KMS-11 (cell line): ENCODE results near the gene TAF1C.

ENCODE experiments used
- H2AFZ ChIP-seq: fragments of 200-600 bp; sonication (generic); 2 replicates; pipeline ENCODE4 v1.6.1; 2016; ENCODE audit warnings: antibody characterized with exemption, mixed run types, low read depth
- H3K27ac ChIP-seq: fragments of 200-600 bp; sonication (generic); 2 replicates; pipeline ENCODE4 v1.6.1; 2016; ENCODE audit warnings: mild to moderate bottlenecking, mixed run types
- H3K27me3 ChIP-seq: fragments of 200-600 bp; sonication (generic); 2 replicates; pipeline ENCODE4 v1.6.1; 2017; ENCODE audit warnings: mild to moderate bottlenecking, low read depth, mixed run types, moderate library complexity; ENCODE audit not compliant: insufficient read depth
- H3K36me3 ChIP-seq: fragments of 200-600 bp; sonication (generic); 2 replicates; pipeline ENCODE4 v1.6.1; 2017; ENCODE audit warnings: mild to moderate bottlenecking, mixed run types; ENCODE audit not compliant: insufficient read depth
- H3K4me1 ChIP-seq: fragments of 200-600 bp; sonication (generic); 2 replicates; pipeline ENCODE4 v1.6.1; 2016; ENCODE audit warnings: mild to moderate bottlenecking, low read depth, mixed run types; ENCODE audit not compliant: poor library complexity, severe bottlenecking
- H3K4me2 ChIP-seq: fragments of 200-600 bp; sonication (generic); 2 replicates; pipeline ENCODE4 v1.7.0; 2016; ENCODE audit warnings: mild to moderate bottlenecking, mixed run types
- H3K4me3 ChIP-seq: fragments of 200-600 bp; sonication (generic); IDR thresholded peaks from 2 replicates; pipeline ENCODE4 v1.6.1; 2017; ENCODE audit warnings: low read depth, low read length, mixed read lengths; ENCODE audit not compliant: insufficient read depth
- H3K79me2 ChIP-seq: fragments of 200-600 bp; sonication (generic); 2 replicates; pipeline ENCODE4 v1.6.1; 2016; ENCODE audit warnings: low read depth, mixed run types; ENCODE audit not compliant: insufficient read depth
- H3K9ac ChIP-seq: fragments of 200-600 bp; sonication (generic); 2 replicates; pipeline ENCODE4 v1.6.1; 2016; ENCODE audit warnings: mild to moderate bottlenecking, mixed run types
- H4K20me1 ChIP-seq: fragments of 200-600 bp; sonication (generic); 2 replicates; pipeline ENCODE4 v1.6.1; 2016; ENCODE audit warnings: mild to moderate bottlenecking, mixed run types; ENCODE audit not compliant: insufficient read depth
- TF ChIP-seq, protein P1 (sequence below): fragments of 200-600 bp; sonication (generic); conservative IDR thresholded peaks from 2 replicates; pipeline ENCODE4 v1.6.1; 2017; ENCODE audit warnings: low read depth, mild to moderate bottlenecking, antibody characterized with exemption, low read length, moderate library complexity, mixed read lengths

TAF1C gene

DNA sequence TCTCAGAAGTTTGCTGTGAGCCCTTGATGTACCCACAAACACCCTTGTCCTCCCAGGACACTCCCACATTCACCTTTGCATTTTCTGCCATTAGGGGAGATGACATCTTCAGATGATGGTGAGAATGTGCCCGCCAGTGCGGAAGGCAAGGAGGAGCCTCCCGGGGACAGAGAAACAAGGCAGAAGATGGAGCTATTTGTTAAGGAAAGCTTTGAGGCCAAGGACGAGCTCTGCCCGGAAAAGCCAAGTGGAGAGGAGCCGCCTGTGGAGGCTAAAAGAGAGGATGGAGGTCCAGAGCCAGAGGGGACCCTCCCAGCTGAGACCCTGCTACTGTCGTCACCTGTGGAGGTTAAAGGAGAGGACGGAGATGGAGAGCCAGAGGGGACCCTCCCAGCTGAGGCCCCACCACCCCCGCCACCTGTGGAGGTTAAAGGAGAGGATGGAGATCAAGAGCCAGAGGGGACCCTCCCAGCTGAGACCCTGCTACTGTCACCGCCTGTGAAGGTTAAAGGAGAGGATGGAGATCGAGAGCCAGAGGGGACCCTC is 17.0 kb downstream of the TAF1C start:
- H2AFZ ChIP-seq = no peak overlapping the region

DNA sequence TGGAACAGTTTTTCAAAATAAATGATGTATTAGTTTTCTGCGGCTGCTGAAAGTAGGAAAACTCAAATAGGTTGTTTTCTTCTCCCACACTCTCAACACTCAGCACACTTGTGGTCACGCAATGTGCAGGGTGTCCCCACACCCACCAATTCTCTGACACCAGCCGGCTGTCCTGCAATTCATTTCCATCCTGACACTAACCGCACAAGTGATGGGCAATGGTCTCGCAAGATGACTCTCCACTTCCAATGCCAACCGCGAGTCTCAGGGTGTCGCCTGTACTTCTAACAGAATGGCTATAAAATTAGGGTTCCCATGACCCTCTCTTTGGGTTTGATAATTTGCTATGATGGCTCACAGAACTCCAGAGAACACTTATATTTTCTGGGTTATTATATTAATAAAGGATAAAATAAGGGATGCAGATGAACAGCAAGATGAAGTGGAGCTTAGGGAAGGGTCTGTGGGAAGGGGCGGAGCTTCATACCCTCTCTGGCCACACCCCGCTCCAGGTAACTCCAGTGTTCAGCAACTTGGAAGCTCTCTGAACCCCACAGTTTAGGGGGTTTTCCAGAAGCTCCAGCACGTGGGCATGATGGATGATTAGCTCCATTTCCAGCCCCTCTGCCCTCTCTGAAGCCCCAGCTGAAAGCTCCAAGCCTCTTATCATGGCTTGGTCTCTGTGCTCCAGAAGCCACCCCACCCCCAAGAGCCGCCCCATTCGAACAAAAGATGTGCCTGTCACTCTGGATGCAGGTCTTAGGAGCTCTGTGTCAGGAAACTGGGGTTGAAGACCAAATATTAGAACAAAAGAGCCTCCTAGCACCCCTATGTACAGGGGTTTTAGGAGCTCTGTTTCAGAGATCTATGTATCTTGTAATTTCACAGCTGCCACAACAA is 19.8 kb downstream of the TAF1C start:
- Histone ChIP-seq H3K4me3 (no peak overlapping the region), H3K36me3 (no peaks in the 10 kb centered on the region), H3K79me2 (no peaks in the 10 kb centered on the region), H2AFZ (no peak overlapping the region), H4K20me1 (no peaks in the 10 kb centered on the region), H3K4me2 (no peak overlapping the region), H3K27ac (no peak overlapping the region), H3K27me3 (no peaks in the 10 kb centered on the region; the same call in 1 of the 2 replicates), H3K4me1 (no peaks in the 10 kb centered on the region), H3K9ac (no peak overlapping the region)
- TF ChIP-seq, protein P1, sequence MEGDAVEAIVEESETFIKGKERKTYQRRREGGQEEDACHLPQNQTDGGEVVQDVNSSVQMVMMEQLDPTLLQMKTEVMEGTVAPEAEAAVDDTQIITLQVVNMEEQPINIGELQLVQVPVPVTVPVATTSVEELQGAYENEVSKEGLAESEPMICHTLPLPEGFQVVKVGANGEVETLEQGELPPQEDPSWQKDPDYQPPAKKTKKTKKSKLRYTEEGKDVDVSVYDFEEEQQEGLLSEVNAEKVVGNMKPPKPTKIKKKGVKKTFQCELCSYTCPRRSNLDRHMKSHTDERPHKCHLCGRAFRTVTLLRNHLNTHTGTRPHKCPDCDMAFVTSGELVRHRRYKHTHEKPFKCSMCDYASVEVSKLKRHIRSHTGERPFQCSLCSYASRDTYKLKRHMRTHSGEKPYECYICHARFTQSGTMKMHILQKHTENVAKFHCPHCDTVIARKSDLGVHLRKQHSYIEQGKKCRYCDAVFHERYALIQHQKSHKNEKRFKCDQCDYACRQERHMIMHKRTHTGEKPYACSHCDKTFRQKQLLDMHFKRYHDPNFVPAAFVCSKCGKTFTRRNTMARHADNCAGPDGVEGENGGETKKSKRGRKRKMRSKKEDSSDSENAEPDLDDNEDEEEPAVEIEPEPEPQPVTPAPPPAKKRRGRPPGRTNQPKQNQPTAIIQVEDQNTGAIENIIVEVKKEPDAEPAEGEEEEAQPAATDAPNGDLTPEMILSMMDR = no peak

More for the DNA sequence above, 17.0 kb downstream of the TAF1C start:
- no peaks in the 10 kb centered on the region for H3K27me3 ChIP-seq
- H4K20me1 ChIP-seq = no peaks in the 10 kb centered on the region
- peaks cover 4% of the 10 kb centered on the region for H3K4me1 ChIP-seq
- no peaks in the 10 kb centered on the region for H3K79me2 ChIP-seq
- H3K9ac ChIP-seq = no peak overlapping the region
- H3K4me3 ChIP-seq = no peak overlapping the region
- H3K27ac ChIP-seq = no peak overlapping the region
- no peaks in the 10 kb centered on the region for H3K36me3 ChIP-seq
- H3K4me2 ChIP-seq = no peak overlapping the region
- TF ChIP-seq, protein P1 = no peak

DNA sequence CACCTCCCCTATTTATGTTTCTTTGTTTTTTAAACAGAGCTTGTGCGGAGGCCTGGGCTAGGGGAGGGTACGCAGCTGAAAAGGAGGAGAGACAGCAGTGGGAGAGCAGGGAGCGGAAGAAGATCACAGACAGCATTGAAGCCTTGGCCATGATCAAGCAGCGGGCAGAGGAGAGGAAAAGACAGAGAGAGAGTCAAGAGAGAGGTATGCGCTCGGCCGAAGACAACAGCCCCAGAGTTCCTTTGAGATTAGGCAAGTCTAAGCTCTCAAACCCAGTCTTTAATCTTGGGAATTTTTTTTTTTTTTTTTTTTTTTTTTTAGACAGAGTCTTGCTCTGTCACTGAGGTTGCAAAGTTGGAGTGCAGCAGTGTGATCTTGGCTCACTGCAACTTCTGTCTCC is 21.1 kb downstream of the TAF1C start:
- Histone ChIP-seq H3K27ac (no peak overlapping the region), H4K20me1 (no peaks in the 10 kb centered on the region), H3K36me3 (no peaks in the 10 kb centered on the region), H3K9ac (no peak overlapping the region), H3K4me2 (no peak overlapping the region), H2AFZ (no peak overlapping the region), H3K27me3 (no peaks in the 10 kb centered on the region; the same call in 1 of the 2 replicates), H3K4me3 (no peak overlapping the region), H3K4me1 (no peaks in the 10 kb centered on the region), H3K79me2 (no peaks in the 10 kb centered on the region)
- TF ChIP-seq, protein P1 = no peak

DNA sequence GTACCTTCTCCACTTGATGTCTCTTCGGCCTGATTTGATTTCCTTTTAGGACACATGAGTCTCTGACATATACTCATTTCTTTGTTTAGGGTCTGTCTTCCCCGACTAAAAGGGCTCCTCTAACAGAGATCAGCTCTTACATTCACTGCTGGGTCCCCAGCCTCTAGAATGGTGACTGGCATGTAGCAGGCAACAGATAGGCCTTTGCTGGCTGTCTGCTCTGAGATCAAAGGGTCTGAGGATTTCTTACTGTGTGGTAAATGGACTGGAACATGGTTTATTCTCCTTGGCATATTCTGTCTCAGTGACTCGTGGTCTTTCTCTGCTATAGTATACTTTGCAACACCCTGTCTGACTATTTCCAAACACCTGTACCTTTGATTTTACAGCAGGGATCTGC is 25.1 kb downstream of the TAF1C start:
- Histone ChIP-seq H3K36me3 (no peaks in the 10 kb centered on the region), H3K4me1 (no peaks in the 10 kb centered on the region), H3K9ac (no peak overlapping the region), H3K4me2 (no peak overlapping the region), H3K27me3 (no peaks in the 10 kb centered on the region; the same call in 1 of the 2 replicates), H2AFZ (no peak overlapping the region), H3K27ac (no peak overlapping the region), H3K79me2 (no peaks in the 10 kb centered on the region), H3K4me3 (no peak overlapping the region), H4K20me1 (no peaks in the 10 kb centered on the region)
- TF ChIP-seq, protein P1 = no peak
